K562 (cell line): ENCODE results near the gene C4BPB. TPM values are rescaled to one million over a fixed set of nuclear protein-coding genes. Genes with fewer than 3 reads are reported as not detected.

Source experiments
- ATAC-seq: fragments of 200-7000 bp; cut with Tn5 transposase; 3 replicates; pipeline ENCODE4 v1.9.1; 2020; ENCODE audit warnings: moderate library complexity
- BruUV-seq: library from RNA; stranded (reverse); fragments of 400-500 nt; replicated peaks from 2 replicates; lab custom pipeline; 2021; lab: Mats Ljungman, UMichigan
- CTCF ChIA-PET: fragments of 300-600 bp; formaldehyde crosslinking; extraction: SDS; loops from one replicate; lab custom pipeline; 2021; ENCODE audit warnings: low intra/inter-chr PET ratio; lab: Yijun Ruan, JAX
- POLR2A ChIA-PET: fragments of 300-600, 350-650 bp; sonication (Branson Sonifier 250); formaldehyde crosslinking; extraction: SDS; loops from one replicate; lab custom pipeline; 2021; ENCODE audit warnings: antibody characterized with exemption, inconsistent platforms; lab: Yijun Ruan, JAX
- DNase-seq, 4 experiments: peaks; one replicate each; pipeline versions ENCODE4 v3.0.0 to v3.0.0-alpha.2; 2011 to 2018; ENCODE audit warnings: low spot score in 3 of 4, mixed read lengths in 3 of 4; ENCODE audit errors: extremely low read depth in 1 of 4
- FAIRE-seq: peaks from 2 replicates; lab custom pipeline; 2011; peaks lifted over from hg19 to GRCh38; lab: Jason Lieb, UNC
- H2AFZ ChIP-seq: 2 replicates; pipeline ENCODE4 v1.6.0; 2011; ENCODE audit warnings: low read depth, low read length, control low read depth, inconsistent platforms
- H3K27ac ChIP-seq: fragments of 200-600 bp; 3 replicates; pipeline ENCODE4 v1.8.0; 2011; ENCODE audit warnings: low read depth, mild to moderate bottlenecking, control low read depth, inconsistent platforms, low read length, moderate library complexity, mixed read lengths; ENCODE audit errors: extremely low read depth
- H3K27me3 ChIP-seq, 2 experiments: fragments of 300-600 bp in 1 of 2; 2 replicates in 1 of 2; 3 replicates in 1 of 2; pipeline versions ENCODE4 v1.6.0 to v1.8.0; 2011; ENCODE audit warnings: inconsistent platforms in 2 of 2, low read length in 2 of 2, mild to moderate bottlenecking in 1 of 2, mixed read lengths in 1 of 2, moderate library complexity in 1 of 2; ENCODE audit not compliant: control insufficient read depth in 2 of 2, insufficient read depth in 2 of 2
- H3K36me3 ChIP-seq: fragments of 300-600 bp; 3 replicates; pipeline ENCODE4 v1.8.0; 2011; ENCODE audit warnings: mild to moderate bottlenecking, low read length, inconsistent platforms; ENCODE audit not compliant: control insufficient read depth, insufficient read depth
- H3K4me1 ChIP-seq, 2 experiments: fragments of 200-600 bp in 1 of 2; replicated peaks in 1 of 2; 2 replicates in 1 of 2; 3 replicates in 1 of 2; pipeline versions ENCODE4 v1.5.1 to v1.8.0; 2011; ENCODE audit warnings: inconsistent platforms in 2 of 2, low read length in 2 of 2, mild to moderate bottlenecking in 1 of 2, mixed read lengths in 1 of 2, moderate library complexity in 1 of 2; ENCODE audit not compliant: control insufficient read depth in 2 of 2, insufficient read depth in 2 of 2
- H3K4me2 ChIP-seq: 2 replicates; pipeline ENCODE4 v1.6.1; 2011; ENCODE audit warnings: low read length, control low read depth, inconsistent platforms, mixed read lengths; ENCODE audit not compliant: insufficient read depth
- H3K4me3 ChIP-seq: fragments of 200-600 bp; sonication (generic), shearing (Covaris generic); 2 replicates; pipeline ENCODE4 v1.5.1; 2016; ENCODE audit warnings: control low read depth, inconsistent platforms
- H3K79me2 ChIP-seq: fragments of 200-600 bp; 3 replicates; pipeline ENCODE4 v1.8.0; 2011; ENCODE audit warnings: low read length, inconsistent platforms; ENCODE audit not compliant: control insufficient read depth, insufficient read depth
- H3K9ac ChIP-seq, 2 experiments: 2 replicates each; pipeline versions ENCODE4 v1.6.0 to v1.6.1; 2011; ENCODE audit warnings: low read depth in 2 of 2, low read length in 2 of 2, control low read depth in 1 of 2, inconsistent platforms in 1 of 2, mild to moderate bottlenecking in 1 of 2, mixed read lengths in 1 of 2; ENCODE audit not compliant: insufficient read depth in 1 of 2
- H3K9me1 ChIP-seq: one replicate; pipeline ENCODE4 v1.6.0; 2011; ENCODE audit warnings: inconsistent platforms, mild to moderate bottlenecking, low read length, moderate library complexity; ENCODE audit not compliant: control insufficient read depth, insufficient read depth
- H3K9me3 ChIP-seq: replicated peaks from 2 replicates; pipeline ENCODE4 v1.5.1; 2011; ENCODE audit warnings: low read depth, low read length, inconsistent platforms; ENCODE audit not compliant: control insufficient read depth, insufficient read depth
- H4K20me1 ChIP-seq: replicated peaks from 2 replicates; pipeline ENCODE4 v1.6.1; 2011; ENCODE audit warnings: low read length, inconsistent platforms, mixed read lengths; ENCODE audit not compliant: control insufficient read depth, insufficient read depth
- GTF2E2 ChIP-seq: fragments of 200-800 bp; sonication (Bioruptor generic); IDR thresholded peaks from 2 replicates; pipeline ENCODE4 v1.6.1; 2016; ENCODE audit warnings: missing genetic modification characterization, missing compliant biosample characterization
- ILK ChIP-seq: fragments of 450-650 bp; IDR thresholded peaks from 2 replicates; pipeline ENCODE4 v1.6.1; 2016; ENCODE audit warnings: missing genetic modification characterization, low read depth, mild to moderate bottlenecking, missing compliant biosample characterization, moderate library complexity, borderline replicate concordance
- ZBTB40 ChIP-seq, 2 experiments: fragments of 450-650 bp in 1 of 2; sonication (generic) in 1 of 2; formaldehyde crosslinking in 1 of 2; IDR thresholded peaks; 2 replicates each; pipeline versions ENCODE4 v1.7.1 to v1.9.0; 2016 to 2022; ENCODE audit warnings: inconsistent platforms in 1 of 2, mild to moderate bottlenecking in 1 of 2, missing genetic modification reagents in 1 of 2
- ZNF318 ChIP-seq, 2 experiments: fragments of 450-650 bp; IDR thresholded peaks; 2 replicates each; pipeline ENCODE4 v1.6.1; 2016; ENCODE audit warnings: mild to moderate bottlenecking in 2 of 2, borderline replicate concordance in 1 of 2, low read depth in 1 of 2, moderate library complexity in 1 of 2
- WGBS: fragments of 100-300 bp; shearing (Covaris generic); methylation state at CpG from one replicate; pipeline ENCODE4 v1.1.6; 2016; ENCODE audit warnings: low coverage, mixed read lengths; ENCODE audit not compliant: insufficient coverage; ENCODE audit errors: missing lambda C conversion rate; 5-methylcytosine and 5-hydroxymethylcytosine counted together
- in situ Hi-C: fragments of 300-500 bp; cut with MboI; formaldehyde crosslinking; loops from 4 replicates; pipeline ENCODE4 v1.15.0; 2018; ENCODE audit warnings: inconsistent platforms, mixed read lengths
- intact Hi-C: fragments of 100-400 bp; cut with micrococcal nuclease; formaldehyde crosslinking; loops from 2 replicates; pipeline ENCODE4 v1.14.2; 2022
- polyA plus RNA-seq, 8 experiments: library from polyadenylated mRNA; depleted of rRNA in 4 of 8; stranded (reverse) in 5 of 8; unstranded in 3 of 8; fragments of >200 nt; fragmentation: Nextera tagmentation in 2 of 8; fragmentation: Illumina TruSeq in 1 of 8; extraction: Ambion mirVana in 2 of 8; extraction: Trizol in 1 of 8; gene quantifications; 2 replicates each; pipeline versions ENCODE4 v1.2.1 to v1.2.3, GENCODE V29; 2011 to 2014; ENCODE audit warnings: inconsistent platforms in 1 of 8, missing spikeins in 1 of 8
- total RNA-seq, 7 experiments: library from RNA; depleted of rRNA in 6 of 7; stranded (reverse); fragments of >200 nt in 6 of 7; fragmentation: Illumina TruSeq in 2 of 7; extraction: Trizol in 2 of 7; gene quantifications; 2 replicates each; pipeline versions ENCODE4 v1.2.1 to v1.2.3, GENCODE V29; 2011 to 2021; ENCODE audit warnings: low replicate concordance in 1 of 7

The C4BPB gene
- total and polyA plus RNA-seq, 9 of the 15 experiments (the other 6 are each of a cell fraction or from before 2014, with no cell fraction given), result not detected

GRCh38 chr1:207064561-207064960 is 24.1 kb upstream of the C4BPB start:
- CTCF ChIA-PET, result no interaction called here
- no TSS peak for BruUV-seq
- Histone ChIP-seq H2AFZ (no peak overlapping the region), H3K9me1 (peaks cover 5% of the 10 kb centered on the region), H3K4me3 (no peak overlapping the region), H3K4me1 (no peaks in the 10 kb centered on the region), H3K79me2 (no peaks in the 10 kb centered on the region), H4K20me1 (no peaks in the 10 kb centered on the region), H3K9ac (peak overlapping the region in 1 of 2 experiments; percentile 42; a peak in 1 of 4 replicates), H3K4me2 (no peak overlapping the region), H3K27me3 (no peaks in the 10 kb centered on the region), H3K9me3 (no peaks in the 10 kb centered on the region), H3K36me3 (peaks cover 77% of the 10 kb centered on the region), H3K27ac (no peak overlapping the region)
- DNase-seq, result no peak
- intact Hi-C loops (no loop called here), in situ Hi-C loops (no loop called here)
- 94% methylated on average over 7 of the region's 8 CpGs for WGBS
- no peak for ATAC-seq
- FAIRE-seq, result no peak
- no peak for TF ChIP-seq ZBTB40 (IDR thresholded peaks at IDR 0.05)
- TF ChIP-seq ZBTB40 (CRISPR knock-in tag; IDR thresholded peaks at IDR 0.05), result no peak
- TF ChIP-seq ZNF318 (IDR thresholded peaks at IDR 0.05; ENCODE audit: borderline replicate concordance in 1 of 2, low read depth in 1 of 2), result no peak
- no peak for TF ChIP-seq GTF2E2 (tag)
- TF ChIP-seq ILK (tag), result no peak
- POLR2A ChIA-PET, result no interaction called here
